HG03342 (cell line): ENCODE data around the gene SYNC.
"Not testable (repeated sequence)": the region's sequence is repeated elsewhere in the genome, so short reads cannot be mapped to it uniquely, and the experiment has no call there.

Experiments
- ATAC-seq: cut with Tn5 transposase; IDR thresholded peaks from one replicate; pipeline ENCODE4 v1.9.1; 2021; ENCODE audit warnings: mild to moderate bottlenecking, moderate library complexity; ENCODE audit not compliant: unreplicated experiment

SYNC gene

GRCh38 chr1:32647308-32648134, 55.0 kb downstream of the SYNC start:
- ATAC-seq: no peak

DNA sequence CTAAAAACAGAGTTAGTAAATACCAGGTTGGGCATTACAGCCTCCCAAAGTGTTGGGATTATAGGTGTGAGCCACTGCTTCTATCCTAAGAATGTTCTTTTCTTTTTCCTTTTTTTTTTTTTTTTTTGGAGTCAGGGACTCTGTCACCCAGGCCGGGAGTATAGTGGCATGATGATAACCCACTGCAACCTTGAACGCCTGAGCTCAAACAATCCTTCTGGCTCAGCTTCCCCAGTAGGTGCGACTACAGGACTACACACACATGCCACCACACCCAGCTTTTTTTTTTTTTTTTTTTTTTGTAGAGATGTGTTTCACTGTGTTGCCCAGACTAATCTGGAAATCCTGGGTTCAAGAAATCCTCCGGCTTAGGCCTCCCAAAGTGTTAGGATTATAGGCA, 58.1 kb downstream of the SYNC start:
- no peak for ATAC-seq

GRCh38 chr1:32642292-32642827, 60.2 kb downstream of the SYNC start:
- ATAC-seq: not testable (repeated sequence)

- no peak for ATAC-seq
These were observed 63.0 kb downstream of the SYNC start for GRCh38 chr1:32639489-32640075.

DNA sequence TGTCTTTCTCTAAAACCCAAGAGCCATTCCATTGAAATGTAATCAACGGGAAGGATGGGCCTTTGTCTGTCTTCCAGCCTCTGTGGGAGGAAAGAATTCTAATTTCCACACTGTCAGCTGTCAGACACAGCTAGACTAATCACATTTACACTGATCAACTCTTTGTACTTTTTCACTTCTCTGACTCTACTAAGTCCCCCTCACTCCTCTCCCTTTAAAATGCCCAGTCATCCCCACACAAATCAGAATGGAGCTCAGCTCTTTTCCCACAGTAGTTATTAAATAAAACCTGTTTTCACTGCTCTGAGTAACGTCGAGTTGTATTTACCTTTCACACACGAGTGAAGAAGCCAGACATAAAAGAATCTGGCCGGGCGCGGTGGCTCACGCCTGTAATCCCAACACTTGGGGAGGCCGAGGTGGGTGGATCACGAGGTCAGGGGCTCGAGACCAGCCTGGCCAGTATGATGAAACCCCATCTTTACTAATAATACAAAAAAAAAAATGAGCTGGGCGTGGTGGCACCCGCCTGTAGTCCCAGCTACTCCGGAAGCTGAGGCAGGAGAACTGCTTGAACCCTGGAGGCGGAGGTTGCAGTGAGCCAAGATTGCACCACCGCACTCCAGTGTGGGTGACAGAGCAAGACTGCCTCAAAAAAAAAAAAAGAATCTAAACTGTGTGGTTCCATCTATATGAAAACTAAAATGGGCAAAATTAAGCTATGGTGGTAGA, 65.5 kb downstream of the SYNC start:
- ATAC-seq: no peak

- ATAC-seq: no peak
These were observed 66.9 kb downstream of the SYNC start for GRCh38 chr1:32635508-32636277.

GRCh38 chr1:32632829-32633228, 69.7 kb downstream of the SYNC start:
- ATAC-seq: no peak

GRCh38 chr1:32630173-32630572, 72.4 kb downstream of the SYNC start:
- ATAC-seq: not testable (repeated sequence)
